HG03039 (cell line): ENCODE measurements around the gene MYBPC2.
"Not testable (repeated sequence)": the region's sequence is repeated elsewhere in the genome, so short reads cannot be mapped to it uniquely, and the experiment has no call there.

Source experiments
- ATAC-seq: cut with Tn5 transposase; IDR thresholded peaks from one replicate; pipeline ENCODE4 v1.9.1; 2021; ENCODE audit warnings: mild to moderate bottlenecking, moderate library complexity; ENCODE audit not compliant: unreplicated experiment

MYBPC2 gene

DNA sequence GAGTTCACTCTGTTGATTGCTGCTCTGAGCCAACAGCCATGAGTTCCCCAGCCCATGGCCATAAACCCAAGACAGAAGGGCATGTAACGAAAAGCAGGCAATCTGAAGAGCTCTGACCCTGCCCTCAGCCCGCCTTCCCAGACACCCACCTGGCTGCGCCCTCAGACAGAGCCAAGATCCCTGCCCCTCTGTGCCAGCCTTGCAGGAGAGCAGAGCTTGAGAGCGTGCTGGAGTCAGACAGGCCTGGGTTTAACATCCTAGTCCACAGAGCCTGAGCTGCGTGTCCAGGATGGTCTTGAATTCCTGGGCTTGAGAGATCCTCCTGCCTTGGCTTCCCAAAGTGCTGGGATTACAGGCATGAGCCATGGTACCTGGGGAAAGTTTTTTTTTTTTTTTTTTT lies 24.6 kb downstream of the MYBPC2 start:
- ATAC-seq: no peak

DNA sequence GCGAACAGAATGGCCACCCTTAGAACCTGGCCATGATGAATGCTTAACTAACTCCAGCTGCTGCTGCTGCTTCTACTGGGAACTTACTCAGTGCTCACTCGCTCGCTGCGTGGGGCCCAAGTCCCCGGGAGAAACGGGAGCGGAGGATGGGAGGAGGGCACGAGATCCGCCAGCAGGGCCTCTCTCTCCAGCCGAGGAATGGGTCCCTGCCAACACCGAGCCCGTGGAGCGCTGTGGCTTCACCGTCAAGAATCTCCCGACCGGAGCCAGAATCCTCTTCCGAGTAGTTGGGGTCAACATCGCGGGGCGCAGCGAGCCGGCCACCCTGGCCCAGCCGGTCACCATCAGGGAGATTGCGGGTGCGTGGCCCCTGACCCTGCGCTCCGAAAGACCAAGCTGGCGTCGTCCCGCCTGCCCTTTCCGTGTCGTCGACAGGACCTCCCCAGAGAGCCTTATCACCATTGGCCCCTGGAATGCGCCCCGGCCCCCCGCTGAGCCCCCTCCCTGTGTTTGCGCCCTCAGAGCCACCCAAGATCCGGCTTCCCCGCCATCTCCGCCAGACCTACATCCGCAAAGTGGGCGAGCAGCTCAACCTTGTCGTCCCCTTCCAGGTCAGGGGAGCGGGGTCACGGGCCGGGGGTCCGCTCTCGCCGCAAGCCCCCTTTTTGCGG lies 25.8 kb downstream of the MYBPC2 start:
- ATAC-seq: no peak

DNA sequence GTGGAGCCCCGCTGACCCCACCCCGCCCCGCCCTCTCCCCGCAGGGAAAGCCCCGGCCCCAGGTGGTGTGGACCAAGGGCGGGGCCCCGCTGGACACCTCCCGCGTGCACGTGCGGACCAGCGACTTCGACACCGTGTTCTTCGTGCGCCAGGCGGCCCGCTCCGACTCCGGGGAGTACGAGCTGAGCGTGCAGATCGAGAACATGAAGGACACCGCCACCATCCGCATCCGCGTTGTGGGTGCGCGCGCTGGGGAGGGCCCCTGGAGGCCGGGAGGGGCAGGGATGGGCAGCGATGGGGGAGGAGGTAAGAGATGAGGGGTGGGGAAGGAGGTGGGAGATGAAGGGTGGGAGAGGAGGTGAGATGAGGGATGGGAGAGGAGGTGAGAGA lies 26.4 kb downstream of the MYBPC2 start:
- ATAC-seq: no peak

GRCh38 chr19:50459638-50460037 lies 26.9 kb downstream of the MYBPC2 start:
- no peak for ATAC-seq

- ATAC-seq: no peak
These were observed 27.6 kb downstream of the MYBPC2 start for GRCh38 chr19:50460161-50460765.

DNA sequence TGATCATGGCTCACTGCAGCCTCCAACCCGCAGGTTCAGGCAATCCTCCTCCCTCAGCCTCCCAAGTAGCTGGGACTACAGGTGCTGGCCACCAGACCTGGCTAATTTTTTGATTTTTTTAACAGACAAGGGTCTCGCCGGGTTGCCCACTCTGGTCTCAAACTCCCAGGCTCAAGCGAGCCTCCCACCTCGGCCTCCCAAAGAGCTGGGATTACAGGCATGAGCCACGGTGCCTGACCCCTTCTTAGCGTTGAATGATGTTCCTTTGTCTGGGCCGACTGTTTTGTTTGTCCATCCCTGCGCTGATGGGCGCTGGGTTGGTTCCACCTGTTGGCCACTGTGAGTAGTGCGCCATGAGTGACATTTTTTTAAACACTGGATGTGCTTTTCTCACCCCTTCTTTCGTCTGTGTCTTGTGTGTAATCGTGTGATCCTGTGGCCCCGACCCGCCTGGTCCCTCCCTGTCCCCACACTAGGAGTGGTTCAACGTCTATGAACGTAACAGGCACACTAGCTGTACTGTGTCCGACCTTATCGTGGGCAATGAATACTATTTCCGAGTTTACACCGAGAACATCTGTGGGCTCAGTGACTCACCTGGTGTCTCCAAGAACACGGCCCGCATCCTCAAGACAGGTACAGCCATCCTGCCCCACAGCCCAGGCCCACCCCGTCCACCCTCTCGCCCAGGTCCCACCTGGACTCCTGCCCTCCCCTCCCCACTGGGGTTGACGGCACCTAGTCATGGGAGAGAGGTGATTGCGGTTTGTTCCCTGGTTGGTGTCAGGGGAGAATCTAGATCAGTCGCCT lies 28.6 kb downstream of the MYBPC2 start:
- ATAC-seq: no peak

DNA sequence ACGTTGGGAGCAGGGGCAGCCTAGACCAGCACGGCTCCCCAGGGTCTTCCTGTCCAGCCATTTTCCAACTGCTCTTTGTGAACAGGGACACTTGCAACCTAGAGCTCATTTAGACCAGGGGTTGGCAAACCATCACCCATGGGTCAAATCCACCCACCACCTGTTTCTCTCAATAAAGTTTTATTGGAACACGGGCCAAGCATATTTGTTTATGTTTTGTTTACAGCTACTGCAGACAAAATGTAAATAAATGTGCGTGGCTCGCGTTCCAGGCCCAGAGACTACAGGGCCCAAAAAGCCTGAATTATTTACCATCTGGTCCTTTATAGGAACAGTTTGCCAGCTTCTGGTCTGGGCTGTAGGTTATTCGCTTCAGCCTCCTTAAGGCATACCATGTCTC lies 30.3 kb downstream of the MYBPC2 start:
- ATAC-seq: no peak

DNA sequence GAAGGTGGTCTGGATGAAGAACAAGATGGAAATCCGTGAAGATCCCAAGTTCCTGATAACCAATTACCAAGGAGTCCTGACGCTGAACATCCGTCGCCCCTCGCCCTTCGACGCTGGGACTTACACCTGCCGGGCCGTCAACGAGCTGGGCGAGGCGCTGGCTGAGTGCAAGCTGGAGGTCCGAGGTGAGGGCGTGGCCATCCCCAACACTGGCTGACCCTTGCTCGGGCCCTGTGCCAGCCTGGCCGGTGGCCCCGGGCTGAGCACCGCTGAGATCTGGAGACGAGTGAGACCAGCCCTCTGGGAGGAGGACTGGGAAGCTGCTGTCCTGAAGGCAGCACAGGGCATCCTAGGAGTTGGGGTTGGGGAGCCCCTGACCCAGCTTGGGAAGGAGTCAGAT lies 31.7 kb downstream of the MYBPC2 start:
- ATAC-seq: no peak

- ATAC-seq: no peak
These were observed 32.3 kb downstream of the MYBPC2 start for GRCh38 chr19:50465000-50465399.

DNA sequence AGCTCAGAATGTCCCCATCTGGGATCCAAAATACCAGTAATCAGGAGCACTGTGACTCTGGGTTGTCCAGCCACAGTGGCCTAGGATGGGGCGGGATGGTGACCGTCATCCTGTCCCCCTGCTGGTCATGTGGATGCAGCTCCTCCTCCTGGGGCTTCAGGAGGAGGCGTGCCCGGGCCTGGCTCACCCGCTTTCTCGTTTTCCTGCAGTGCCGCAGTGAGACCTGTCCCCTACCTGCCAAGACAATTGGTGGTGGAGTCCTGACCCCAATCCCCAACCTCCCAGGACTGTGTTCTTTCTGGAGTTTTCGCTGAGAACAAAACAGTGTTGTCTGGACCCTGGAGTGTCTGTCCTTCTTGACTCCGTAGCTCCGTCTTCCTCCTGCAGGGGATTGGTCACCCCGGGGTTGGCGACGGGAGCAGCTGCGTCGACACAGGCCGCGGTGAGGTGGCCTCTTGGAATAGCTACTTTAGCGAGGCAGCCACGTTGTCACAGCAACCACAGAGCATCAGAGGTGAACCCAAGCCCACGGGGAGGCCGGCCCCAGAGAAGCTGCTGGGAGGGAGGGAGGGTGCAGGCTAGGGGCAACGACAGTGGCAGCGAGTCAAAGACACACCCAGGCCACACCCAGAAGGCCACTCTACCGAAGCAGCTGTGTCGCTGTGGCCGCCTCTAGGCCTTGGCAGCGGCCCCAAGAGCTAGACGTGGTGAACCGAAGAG lies 33.5 kb downstream of the MYBPC2 start:
- no peak for ATAC-seq

DNA sequence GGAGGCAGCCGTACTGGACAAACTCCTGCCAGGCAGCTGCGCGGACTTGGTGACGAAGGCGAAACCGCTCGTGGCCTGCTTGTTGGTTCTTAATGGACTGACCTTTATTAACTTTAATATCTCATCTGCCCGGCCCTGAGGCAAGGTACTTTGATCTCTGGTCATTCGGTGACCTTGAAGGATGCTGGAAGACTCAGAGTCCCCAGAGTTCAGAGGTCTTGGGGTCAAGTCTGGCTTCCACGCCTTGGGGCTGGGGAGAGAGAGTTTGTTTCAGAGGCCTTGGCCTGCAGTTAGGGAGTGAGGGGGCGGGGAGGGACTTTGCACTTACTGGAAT lies 34.0 kb downstream of the MYBPC2 start:
- ATAC-seq: no peak

- no peak for ATAC-seq
These were observed 34.9 kb downstream of the MYBPC2 start for GRCh38 chr19:50467566-50467965.

GRCh38 chr19:50468818-50469217 lies 36.1 kb downstream of the MYBPC2 start:
- no peak for ATAC-seq

- ATAC-seq: not testable (repeated sequence)
These were observed 40.6 kb downstream of the MYBPC2 start for GRCh38 chr19:50473336-50473735.

DNA sequence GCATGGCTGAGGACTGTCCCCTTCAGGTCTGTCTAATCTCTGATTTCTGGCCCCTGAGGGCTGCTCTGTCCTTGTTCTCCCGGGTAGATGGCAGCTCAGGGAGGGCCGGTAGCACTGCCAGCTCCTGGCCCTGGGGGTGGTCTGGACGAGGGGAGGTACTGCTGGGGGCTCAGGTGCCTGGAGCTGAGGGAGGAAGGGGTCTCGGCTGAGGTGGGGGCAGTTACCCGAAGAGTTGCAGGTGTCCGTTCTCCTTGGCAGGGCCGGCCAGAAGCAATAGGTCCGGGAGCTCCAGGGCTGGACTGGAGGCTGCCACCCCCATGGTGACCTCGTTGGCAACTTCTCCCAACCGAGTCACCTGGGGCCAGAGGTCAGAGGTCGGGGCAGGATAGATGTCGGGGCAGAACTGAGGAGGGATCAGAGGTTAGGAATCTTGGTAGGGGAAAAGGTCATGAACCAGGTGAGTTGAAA lies 42.4 kb downstream of the MYBPC2 start:
- no peak for ATAC-seq

GRCh38 chr19:50475736-50476223 lies 43.1 kb downstream of the MYBPC2 start:
- no peak for ATAC-seq

DNA sequence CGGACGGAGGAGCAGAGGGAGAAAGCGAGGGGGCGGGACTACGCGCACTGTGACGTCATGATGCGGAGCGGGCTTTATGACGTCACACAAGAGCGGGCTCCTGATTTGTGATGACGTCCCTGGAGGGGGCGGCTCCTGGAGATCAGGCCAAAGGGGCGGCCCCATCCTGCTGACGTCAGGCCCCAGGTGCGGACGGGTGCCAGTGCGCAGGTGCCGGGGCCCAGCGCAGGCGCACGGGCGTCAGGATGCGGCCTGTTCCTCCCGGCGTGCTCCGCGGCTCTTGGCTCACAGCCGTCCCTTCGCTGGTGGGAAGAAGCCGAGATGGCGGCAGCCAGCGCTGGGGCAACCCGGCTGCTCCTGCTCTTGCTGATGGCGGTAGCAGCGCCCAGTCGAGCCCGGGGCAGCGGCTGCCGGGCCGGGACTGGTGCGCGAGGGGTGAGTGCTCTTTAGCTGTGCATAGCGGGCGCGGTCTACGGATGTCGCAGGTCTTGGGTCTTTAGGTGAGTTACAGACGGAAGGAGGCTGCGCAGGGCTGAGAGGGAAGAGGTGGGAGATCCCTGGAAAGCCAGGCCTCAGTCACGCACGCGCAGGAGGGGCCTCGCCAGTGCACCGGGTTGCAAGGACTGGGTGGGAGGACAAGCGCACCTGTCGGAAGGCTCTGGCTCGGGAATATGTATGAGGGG lies 43.7 kb downstream of the MYBPC2 start, which contains the start of the genes EMC10 and GARIN5A:
EMC10 (plus strand) TSS at position 284 of the 683 bp plus-strand sequence; CDS start at position 322, 38 bp downstream.
GARIN5A (minus strand) TSS at position 625 of the 683 bp plus-strand sequence; CDS start at position 165, 460 bp downstream.
- peak; percentile 63 for ATAC-seq

DNA sequence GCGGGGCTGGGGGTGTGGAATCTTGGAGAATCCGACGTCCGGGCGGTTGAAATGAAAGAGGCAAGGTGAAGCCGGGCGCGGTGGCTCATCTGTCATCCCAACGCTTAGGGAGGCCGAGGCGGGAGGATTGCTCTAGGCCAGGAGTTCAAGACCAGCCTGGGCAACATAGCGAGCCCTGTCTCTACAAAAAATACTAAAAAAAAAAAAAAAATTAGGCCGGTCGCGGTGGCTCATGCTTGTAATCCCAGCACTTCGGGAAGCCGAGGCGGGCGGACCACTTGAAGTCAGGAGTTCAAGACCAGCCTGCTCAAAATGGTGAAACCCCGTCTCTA lies 44.2 kb downstream of the MYBPC2 start:
- ATAC-seq: no peak

DNA sequence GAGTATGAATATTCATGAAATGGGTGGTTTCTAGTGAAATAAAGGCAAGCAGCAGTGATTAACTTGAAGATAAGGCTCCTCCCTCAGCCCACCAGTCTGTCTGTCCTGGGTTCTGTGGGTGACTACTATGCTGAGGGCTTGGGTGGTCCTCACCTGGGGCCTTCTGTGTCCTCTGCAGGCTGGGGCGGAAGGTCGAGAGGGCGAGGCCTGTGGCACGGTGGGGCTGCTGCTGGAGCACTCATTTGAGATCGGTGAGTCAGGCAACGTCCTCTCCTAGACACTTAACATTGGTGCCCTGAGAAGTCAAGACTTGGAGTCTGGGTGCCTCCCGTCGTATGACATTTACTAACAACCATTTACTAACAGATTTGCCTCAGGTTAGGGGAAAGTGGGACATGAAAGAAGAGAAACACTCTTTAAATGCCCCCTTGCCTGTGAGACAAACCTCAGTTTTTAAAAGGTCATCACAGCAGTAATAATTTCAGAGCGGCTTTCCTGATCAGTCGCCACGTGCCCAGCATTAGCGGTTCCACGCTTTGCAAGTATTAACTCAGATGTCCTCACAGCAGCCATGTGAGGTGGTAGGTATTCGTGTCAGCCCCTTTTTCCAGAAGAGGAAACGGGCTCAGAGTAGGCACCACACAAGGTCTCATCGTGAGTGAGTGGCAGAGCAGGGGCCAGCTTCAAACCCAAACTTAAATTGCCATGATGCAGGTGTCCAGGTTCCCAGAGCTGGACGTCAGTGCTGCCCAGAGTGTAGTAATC lies 45.2 kb downstream of the MYBPC2 start:
- no peak for ATAC-seq
